ENCODE measurements around the gene PPP1R13L. TPM values are rescaled to one million over a fixed set of nuclear protein-coding genes. Genes with fewer than 3 reads are reported as not detected.

The PPP1R13L gene, protein sequence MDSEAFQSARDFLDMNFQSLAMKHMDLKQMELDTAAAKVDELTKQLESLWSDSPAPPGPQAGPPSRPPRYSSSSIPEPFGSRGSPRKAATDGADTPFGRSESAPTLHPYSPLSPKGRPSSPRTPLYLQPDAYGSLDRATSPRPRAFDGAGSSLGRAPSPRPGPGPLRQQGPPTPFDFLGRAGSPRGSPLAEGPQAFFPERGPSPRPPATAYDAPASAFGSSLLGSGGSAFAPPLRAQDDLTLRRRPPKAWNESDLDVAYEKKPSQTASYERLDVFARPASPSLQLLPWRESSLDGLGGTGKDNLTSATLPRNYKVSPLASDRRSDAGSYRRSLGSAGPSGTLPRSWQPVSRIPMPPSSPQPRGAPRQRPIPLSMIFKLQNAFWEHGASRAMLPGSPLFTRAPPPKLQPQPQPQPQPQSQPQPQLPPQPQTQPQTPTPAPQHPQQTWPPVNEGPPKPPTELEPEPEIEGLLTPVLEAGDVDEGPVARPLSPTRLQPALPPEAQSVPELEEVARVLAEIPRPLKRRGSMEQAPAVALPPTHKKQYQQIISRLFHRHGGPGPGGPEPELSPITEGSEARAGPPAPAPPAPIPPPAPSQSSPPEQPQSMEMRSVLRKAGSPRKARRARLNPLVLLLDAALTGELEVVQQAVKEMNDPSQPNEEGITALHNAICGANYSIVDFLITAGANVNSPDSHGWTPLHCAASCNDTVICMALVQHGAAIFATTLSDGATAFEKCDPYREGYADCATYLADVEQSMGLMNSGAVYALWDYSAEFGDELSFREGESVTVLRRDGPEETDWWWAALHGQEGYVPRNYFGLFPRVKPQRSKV
- 10 to 100 TPM; 10.0 to 27.9 (median 17.1) TPM for total RNA-seq

DNA sequence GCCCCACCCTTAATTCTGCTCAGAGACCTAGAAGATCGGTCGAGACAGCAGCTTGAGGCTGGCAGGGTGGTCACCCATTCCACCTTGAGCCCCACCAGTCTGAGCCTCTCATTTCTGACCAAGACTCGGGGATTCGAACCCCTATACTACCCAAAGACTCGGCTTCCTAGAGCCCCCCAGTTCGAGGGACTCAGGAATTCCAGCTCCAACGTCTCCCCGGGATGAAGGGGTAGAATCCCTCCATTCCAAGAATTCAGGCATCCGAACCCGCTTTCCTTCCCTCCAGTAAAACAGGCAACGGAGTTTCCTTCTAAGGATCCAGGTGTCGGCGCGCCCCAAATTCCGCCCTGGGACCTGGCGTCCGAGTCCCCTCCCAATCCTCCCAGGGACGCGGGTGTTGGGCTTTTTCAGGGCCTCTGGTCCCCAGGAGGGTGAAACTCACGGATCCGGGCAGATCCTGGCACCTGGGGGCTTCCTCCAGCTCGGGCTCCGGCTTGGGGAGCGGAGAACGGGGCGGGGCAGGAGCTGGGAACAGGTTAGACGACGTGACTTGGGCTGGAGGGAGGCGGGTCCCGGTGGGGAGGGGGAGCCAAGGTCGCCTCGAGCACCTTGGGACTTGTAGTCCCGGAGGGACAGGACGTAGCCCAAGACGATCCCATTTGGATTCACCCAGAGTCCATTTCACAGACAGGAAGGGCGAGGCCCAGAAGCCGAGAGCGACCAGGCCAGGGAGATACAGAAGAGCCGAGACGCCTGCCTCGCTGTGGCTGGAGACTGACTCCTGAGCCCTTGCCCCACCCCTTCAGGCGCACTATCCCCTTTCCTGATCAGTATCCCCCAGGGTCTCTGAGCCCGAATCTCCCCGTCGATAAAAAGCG lies at the start of gene PPP1R13L:
PPP1R13L (minus strand) TSS at position 513 of the 878 bp plus-strand sequence. CDS start 6,751 bp downstream, outside the sequence.
- WGBS, 2 donors: 6 to 8% methylated on average over 36 to 44 of the region's 46 CpGs
- H3K27ac ChIP-seq: peak within 1 kb of the TSS; percentile 79 to 91 (median 88)
- H3K9me3 ChIP-seq: no peaks in the 10 kb centered on the region
- peaks cover 0 to 13% (median 0%) of the 10 kb centered on the region in 3 donors for H3K36me3 ChIP-seq
- peaks cover 5 to 36% of the 10 kb centered on the region in 2 donors for H3K27me3 ChIP-seq
- no peak for DNase-seq (ENCODE audit: low spot score in 2 of 2)
- peaks cover 0 to 55% (median 16%) of the 10 kb centered on the region in 4 donors for H3K4me1 ChIP-seq
- TF ChIP-seq POLR2A (IDR thresholded peaks at IDR 0.05): no peak
- TF ChIP-seq, protein P1, sequence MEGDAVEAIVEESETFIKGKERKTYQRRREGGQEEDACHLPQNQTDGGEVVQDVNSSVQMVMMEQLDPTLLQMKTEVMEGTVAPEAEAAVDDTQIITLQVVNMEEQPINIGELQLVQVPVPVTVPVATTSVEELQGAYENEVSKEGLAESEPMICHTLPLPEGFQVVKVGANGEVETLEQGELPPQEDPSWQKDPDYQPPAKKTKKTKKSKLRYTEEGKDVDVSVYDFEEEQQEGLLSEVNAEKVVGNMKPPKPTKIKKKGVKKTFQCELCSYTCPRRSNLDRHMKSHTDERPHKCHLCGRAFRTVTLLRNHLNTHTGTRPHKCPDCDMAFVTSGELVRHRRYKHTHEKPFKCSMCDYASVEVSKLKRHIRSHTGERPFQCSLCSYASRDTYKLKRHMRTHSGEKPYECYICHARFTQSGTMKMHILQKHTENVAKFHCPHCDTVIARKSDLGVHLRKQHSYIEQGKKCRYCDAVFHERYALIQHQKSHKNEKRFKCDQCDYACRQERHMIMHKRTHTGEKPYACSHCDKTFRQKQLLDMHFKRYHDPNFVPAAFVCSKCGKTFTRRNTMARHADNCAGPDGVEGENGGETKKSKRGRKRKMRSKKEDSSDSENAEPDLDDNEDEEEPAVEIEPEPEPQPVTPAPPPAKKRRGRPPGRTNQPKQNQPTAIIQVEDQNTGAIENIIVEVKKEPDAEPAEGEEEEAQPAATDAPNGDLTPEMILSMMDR (IDR thresholded peaks at IDR 0.05): no peak
- TF ChIP-seq EP300 (IDR thresholded peaks at IDR 0.05): no peak
- peak within 1 kb of the TSS; percentile 50 to 78 (median 68) for H3K4me3 ChIP-seq

GRCh38 chr19:45451850-45452387 lies 47.0 kb upstream of the PPP1R13L start:
- WGBS, 2 donors: 73 to 81% methylated on average over 12 of the region's 12 CpGs
- H3K27me3 ChIP-seq: no peaks in the 10 kb centered on the region
- DNase-seq (ENCODE audit: low spot score in 2 of 2): no peak
- TF ChIP-seq, protein P1 (IDR thresholded peaks at IDR 0.05): no peak
- TF ChIP-seq EP300 (IDR thresholded peaks at IDR 0.05) (no peak), POLR2A (IDR thresholded peaks at IDR 0.05) (no peak)
- no peaks in the 10 kb centered on the region for H3K36me3 ChIP-seq
- no peak overlapping the region for H3K4me3 ChIP-seq
- no peaks in the 10 kb centered on the region for H3K9me3 ChIP-seq
- peaks cover 0 to 47% (median 30%) of the 10 kb centered on the region in 4 donors for H3K4me1 ChIP-seq
- H3K27ac ChIP-seq: peak overlapping the region in 2 of 4 donors; percentile 93 to 96

DNA sequence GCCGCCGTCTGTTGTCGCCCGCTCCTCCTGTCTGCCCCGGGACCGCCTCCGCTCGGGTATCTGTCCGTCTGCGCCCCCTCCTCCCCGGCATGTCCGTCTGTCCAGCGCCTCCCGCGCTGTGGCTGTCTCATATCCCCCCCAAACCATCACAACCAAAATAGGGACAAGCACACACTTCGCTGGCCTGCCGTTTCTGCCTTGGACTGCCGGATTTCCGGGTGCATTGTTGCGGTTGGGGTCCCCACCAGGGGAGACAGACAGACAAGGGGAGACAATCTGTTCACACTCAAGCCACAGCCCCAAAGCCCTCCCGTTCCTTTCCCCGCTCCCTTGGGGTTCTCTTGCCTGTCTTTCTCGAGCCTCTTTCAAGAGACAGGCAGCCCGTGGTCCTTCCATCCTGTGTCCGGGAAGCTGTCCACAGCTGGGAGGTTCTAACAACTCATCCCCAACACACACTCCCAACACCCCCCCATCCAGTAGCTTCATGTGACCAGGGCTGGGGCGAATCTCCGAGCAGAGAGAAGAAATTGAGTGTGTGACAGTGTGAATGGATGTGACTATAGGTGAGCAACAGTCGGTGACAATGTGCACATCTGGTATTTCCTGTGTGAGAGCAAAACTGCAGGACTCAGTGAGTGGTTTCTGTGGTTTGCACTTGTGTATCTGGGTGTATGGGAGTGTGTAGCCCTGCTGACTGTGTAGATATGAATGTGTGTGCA lies 46.4 kb upstream of the PPP1R13L start:
- 7 to 10% methylated on average over 11 to 28 of the region's 28 CpGs for WGBS, 2 donors
- TF ChIP-seq, protein P1 (IDR thresholded peaks at IDR 0.05): no peak
- no peak for TF ChIP-seq EP300 (IDR thresholded peaks at IDR 0.05)
- TF ChIP-seq POLR2A (IDR thresholded peaks at IDR 0.05): no peak
- no peak for DNase-seq (ENCODE audit: low spot score in 2 of 2)
- Histone ChIP-seq H3K36me3 (no peaks in the 10 kb centered on the region), H3K9me3 (no peaks in the 10 kb centered on the region), H3K27me3 (no peaks in the 10 kb centered on the region), H3K4me3 (peak overlapping the region; percentile 42 to 84 (median 60)), H3K4me1 (peaks cover 0 to 50% (median 29%) of the 10 kb centered on the region in 4 donors), H3K27ac (peak overlapping the region; percentile 52 to 96 (median 82))

GRCh38 chr19:45450012-45450333 lies 45.1 kb upstream of the PPP1R13L start:
- no peaks in the 10 kb centered on the region for H3K27me3 ChIP-seq
- H3K9me3 ChIP-seq: no peaks in the 10 kb centered on the region
- 41 to 42% methylated on average over 5 of the region's 5 CpGs for WGBS, 2 donors
- peaks cover 0 to 43% (median 17%) of the 10 kb centered on the region in 4 donors for H3K4me1 ChIP-seq
- DNase-seq (ENCODE audit: low spot score in 2 of 2): no peak
- TF ChIP-seq POLR2A (IDR thresholded peaks at IDR 0.05) (no peak), EP300 (IDR thresholded peaks at IDR 0.05) (no peak)
- TF ChIP-seq, protein P1 (IDR thresholded peaks at IDR 0.05): no peak
- H3K36me3 ChIP-seq: no peaks in the 10 kb centered on the region
- peak overlapping the region in 3 of 4 donors; percentile 72 to 96 (median 76) for H3K27ac ChIP-seq
- peak overlapping the region; percentile 36 to 84 (median 49) for H3K4me3 ChIP-seq
